ENCODE measurements around the gene SAE1.

The SAE1 gene

DNA sequence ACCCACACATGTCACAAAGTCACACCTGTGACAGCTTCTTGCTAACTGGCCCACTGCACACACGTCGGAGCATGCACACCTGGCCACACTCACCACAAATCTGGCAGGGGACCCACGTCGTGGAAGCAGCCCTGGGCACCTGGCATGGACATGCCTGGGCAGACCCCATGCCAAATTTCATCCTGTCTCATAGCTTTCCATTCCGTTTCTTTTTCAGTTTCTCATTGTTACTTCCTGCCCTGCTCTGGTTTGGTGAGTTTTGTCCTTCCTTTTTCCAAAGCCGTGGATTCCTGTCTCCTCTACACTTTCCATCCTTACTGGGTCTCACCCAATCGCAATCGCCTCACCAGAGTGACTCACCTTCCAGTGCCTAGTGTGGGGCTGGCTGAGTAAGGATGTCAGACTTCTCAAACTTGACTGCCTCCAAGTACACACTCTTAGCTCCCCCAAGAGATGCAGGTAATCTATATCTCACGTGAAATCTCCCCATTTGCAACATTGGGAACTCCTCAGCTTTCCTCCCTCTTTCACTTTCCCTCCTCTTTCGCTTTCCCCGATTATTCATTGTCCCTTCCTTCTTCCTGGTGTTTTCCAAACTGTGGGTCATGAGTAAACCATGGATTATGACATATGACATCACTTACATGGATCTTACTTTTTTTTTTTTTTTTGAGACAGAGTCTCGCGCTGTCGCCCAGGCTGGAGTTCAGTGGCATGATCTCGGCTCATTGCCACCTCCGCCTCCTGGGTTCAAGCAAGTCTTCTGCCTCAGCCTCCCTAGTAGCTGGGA, 102.0 kb downstream of the SAE1 start:
- H3K27ac ChIP-seq (ENCODE audit: low read depth, low read length): peak overlapping the region; percentile 1
- peak overlapping the region in 3 of 5 donors; percentile 1 to 48 (median 37) for H3K4me3 ChIP-seq (ENCODE audit: low read depth in 1 of 5, low read length in 5 of 5)
- H3K9ac ChIP-seq (ENCODE audit: low read length in 5 of 5): peak overlapping the region in 3 of 5 donors; percentile 20 to 26 (median 25)
- H3K36me3 ChIP-seq (ENCODE audit: control insufficient read depth in 5 of 5, insufficient read depth in 5 of 5, low read length in 5 of 5): no peaks in the 10 kb centered on the region
- H3K9me3 ChIP-seq (ENCODE audit: control insufficient read depth in 5 of 5, low read length in 5 of 5): no peaks in the 10 kb centered on the region
- H3K27me3 ChIP-seq (ENCODE audit: control insufficient read depth in 5 of 5, insufficient read depth in 4 of 5, low read length in 5 of 5): no peaks in the 10 kb centered on the region
- peaks cover 6 to 43% (median 37%) of the 10 kb centered on the region in 5 donors for H3K4me1 ChIP-seq (ENCODE audit: control insufficient read depth in 5 of 5, insufficient read depth in 5 of 5, low read length in 5 of 5)

DNA sequence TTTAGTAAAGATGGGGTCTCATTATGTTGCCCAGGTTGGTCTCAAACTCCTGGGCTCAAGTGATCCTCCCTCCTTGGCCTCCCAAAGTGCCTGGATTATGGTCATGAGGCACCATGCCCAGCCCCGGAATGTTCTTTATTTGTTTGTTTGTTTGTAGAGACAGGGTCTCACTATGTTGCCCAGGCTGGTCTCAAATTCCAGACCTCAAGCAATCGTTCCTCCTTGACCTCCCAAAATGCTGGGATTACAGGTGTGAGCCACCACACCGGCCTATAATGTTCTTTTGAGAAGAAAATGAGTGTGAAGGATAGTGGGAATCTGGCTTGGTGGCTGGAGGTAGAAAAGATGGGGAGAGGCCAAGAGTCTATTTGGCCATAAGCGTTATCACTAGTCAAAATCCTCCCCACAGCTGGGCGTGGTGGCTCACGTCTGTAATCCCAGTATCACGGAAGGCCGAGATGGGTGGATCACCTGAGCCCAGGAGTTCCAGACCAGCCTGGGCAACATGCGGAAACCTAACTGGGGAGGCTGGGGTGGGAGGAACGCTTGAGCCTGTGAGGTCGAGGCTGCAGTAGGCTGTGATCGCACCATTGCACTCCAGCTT, 105.5 kb downstream of the SAE1 start:
- H3K27me3 ChIP-seq (ENCODE audit: control insufficient read depth in 5 of 5, insufficient read depth in 4 of 5, low read length in 5 of 5): peaks cover 8 to 13% (median 12%) of the 10 kb centered on the region in 5 donors
- H3K36me3 ChIP-seq (ENCODE audit: control insufficient read depth in 5 of 5, insufficient read depth in 5 of 5, low read length in 5 of 5): no peaks in the 10 kb centered on the region

DNA sequence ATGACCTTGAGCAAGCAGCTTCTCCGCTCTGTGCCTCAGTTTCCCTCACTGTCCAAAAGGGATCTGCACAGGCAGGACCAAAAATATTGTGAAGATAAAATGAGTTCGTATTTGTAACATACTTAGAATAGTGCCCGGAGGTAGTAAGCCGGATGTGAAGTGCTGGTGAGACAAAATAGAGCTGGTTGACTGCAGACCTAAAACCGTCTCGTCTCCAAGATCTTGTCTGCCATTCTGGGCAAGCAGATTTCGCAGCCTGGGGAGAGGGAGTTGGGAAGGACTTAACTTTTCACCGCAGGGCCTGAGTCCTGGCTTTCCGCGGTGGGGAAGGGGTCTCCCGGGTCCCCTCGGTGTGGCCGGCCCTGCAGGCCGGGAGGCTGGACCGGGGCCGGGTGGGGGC, 108.5 kb downstream of the SAE1 start:
- Histone ChIP-seq H3K4me1 (ENCODE audit: control insufficient read depth in 5 of 5, insufficient read depth in 5 of 5, low read length in 5 of 5) (peaks cover 3 to 36% (median 16%) of the 10 kb centered on the region in 5 donors), H3K9ac (ENCODE audit: low read length in 5 of 5) (no peak overlapping the region), H3K9me3 (ENCODE audit: control insufficient read depth in 5 of 5, low read length in 5 of 5) (no peaks in the 10 kb centered on the region), H3K27ac (ENCODE audit: low read depth, low read length) (no peak overlapping the region), H3K4me3 (ENCODE audit: low read depth in 1 of 5, low read length in 5 of 5) (no peak overlapping the region), H3K27me3 (ENCODE audit: control insufficient read depth in 5 of 5, insufficient read depth in 4 of 5, low read length in 5 of 5) (peaks cover 11 to 24% (median 19%) of the 10 kb centered on the region in 5 donors), H3K36me3 (ENCODE audit: control insufficient read depth in 5 of 5, insufficient read depth in 5 of 5, low read length in 5 of 5) (no peaks in the 10 kb centered on the region)

More for the DNA sequence above, 105.5 kb downstream of the SAE1 start:
- Histone ChIP-seq H3K9me3 (ENCODE audit: control insufficient read depth in 5 of 5, low read length in 5 of 5) (no peaks in the 10 kb centered on the region), H3K9ac (ENCODE audit: low read length in 5 of 5) (no peak overlapping the region), H3K27ac (ENCODE audit: low read depth, low read length) (no peak overlapping the region), H3K4me3 (ENCODE audit: low read depth in 1 of 5, low read length in 5 of 5) (no peak overlapping the region), H3K4me1 (ENCODE audit: control insufficient read depth in 5 of 5, insufficient read depth in 5 of 5, low read length in 5 of 5) (peaks cover 4 to 36% (median 19%) of the 10 kb centered on the region in 5 donors)

DNA sequence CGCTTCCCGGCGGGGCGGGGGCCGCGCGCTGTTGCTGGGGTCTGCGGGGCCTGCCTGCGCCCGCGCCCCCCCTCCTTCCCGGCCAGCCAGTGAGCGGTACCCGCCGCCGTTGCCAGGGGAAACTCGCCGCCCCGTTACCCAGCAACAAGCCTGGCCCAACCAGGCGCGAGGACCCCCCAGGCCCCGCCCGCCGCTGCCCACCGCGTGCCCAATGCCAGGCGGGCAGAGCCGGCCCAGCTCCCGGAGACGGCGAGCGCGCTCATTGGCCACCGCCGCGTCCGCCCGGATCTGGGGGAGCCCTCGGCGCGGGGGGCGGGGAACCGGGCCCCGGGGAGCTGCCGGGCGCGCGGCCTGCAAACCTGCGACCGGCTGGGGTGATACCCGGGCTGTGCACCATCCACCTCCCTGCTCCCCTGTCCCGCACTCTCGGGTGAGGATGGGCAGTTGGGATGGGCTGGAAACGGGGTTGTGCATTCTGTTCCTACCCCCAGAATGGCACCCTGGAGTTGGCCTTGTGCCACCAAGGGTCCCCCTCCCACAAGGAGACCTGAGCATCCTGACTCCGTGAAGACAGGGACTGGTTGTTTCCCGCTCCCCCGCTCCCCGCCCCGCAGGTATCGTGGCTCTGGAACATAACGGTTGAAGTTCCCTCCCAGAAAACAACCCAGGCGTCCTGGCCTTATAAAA, 109.1 kb downstream of the SAE1 start:
- H3K4me1 ChIP-seq (ENCODE audit: control insufficient read depth in 5 of 5, insufficient read depth in 5 of 5, low read length in 5 of 5): peaks cover 3 to 36% (median 18%) of the 10 kb centered on the region in 5 donors
- no peaks in the 10 kb centered on the region for H3K36me3 ChIP-seq (ENCODE audit: control insufficient read depth in 5 of 5, insufficient read depth in 5 of 5, low read length in 5 of 5)
- no peaks in the 10 kb centered on the region for H3K9me3 ChIP-seq (ENCODE audit: control insufficient read depth in 5 of 5, low read length in 5 of 5)
- H3K27me3 ChIP-seq (ENCODE audit: control insufficient read depth in 5 of 5, insufficient read depth in 4 of 5, low read length in 5 of 5): peaks cover 11 to 24% (median 19%) of the 10 kb centered on the region in 5 donors
- peak overlapping the region in 2 of 5 donors; percentile 26 to 40 for H3K4me3 ChIP-seq (ENCODE audit: low read depth in 1 of 5, low read length in 5 of 5)
- no peak overlapping the region for H3K9ac ChIP-seq (ENCODE audit: low read length in 5 of 5)
- H3K27ac ChIP-seq (ENCODE audit: low read depth, low read length): no peak overlapping the region

DNA sequence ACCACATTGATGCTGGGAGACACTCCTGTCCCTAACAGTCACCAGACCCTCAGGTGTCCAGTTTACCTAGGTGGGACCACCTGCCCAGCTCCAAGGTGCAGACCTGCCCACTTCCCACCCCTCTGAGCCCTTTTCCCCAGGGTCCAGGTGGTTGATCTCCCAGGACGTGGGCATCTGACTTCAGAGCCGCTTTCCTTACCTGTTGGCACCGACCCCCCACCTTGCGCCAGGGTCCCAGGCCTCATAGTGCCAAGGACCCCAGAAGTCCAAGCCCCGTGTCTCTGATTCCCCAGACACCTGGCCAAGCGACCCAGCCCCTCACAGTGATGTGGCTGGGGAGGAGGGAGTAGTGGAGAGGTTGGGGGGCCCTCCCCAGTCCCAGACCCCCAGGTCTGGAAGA, 109.9 kb downstream of the SAE1 start:
- Histone ChIP-seq H3K9ac (ENCODE audit: low read length in 5 of 5) (no peak overlapping the region), H3K9me3 (ENCODE audit: control insufficient read depth in 5 of 5, low read length in 5 of 5) (no peaks in the 10 kb centered on the region), H3K4me3 (ENCODE audit: low read depth in 1 of 5, low read length in 5 of 5) (no peak overlapping the region), H3K27ac (ENCODE audit: low read depth, low read length) (no peak overlapping the region), H3K27me3 (ENCODE audit: control insufficient read depth in 5 of 5, insufficient read depth in 4 of 5, low read length in 5 of 5) (peaks cover 11 to 24% (median 19%) of the 10 kb centered on the region in 5 donors), H3K4me1 (ENCODE audit: control insufficient read depth in 5 of 5, insufficient read depth in 5 of 5, low read length in 5 of 5) (peaks cover 3 to 36% (median 18%) of the 10 kb centered on the region in 5 donors), H3K36me3 (ENCODE audit: control insufficient read depth in 5 of 5, insufficient read depth in 5 of 5, low read length in 5 of 5) (no peaks in the 10 kb centered on the region)

DNA sequence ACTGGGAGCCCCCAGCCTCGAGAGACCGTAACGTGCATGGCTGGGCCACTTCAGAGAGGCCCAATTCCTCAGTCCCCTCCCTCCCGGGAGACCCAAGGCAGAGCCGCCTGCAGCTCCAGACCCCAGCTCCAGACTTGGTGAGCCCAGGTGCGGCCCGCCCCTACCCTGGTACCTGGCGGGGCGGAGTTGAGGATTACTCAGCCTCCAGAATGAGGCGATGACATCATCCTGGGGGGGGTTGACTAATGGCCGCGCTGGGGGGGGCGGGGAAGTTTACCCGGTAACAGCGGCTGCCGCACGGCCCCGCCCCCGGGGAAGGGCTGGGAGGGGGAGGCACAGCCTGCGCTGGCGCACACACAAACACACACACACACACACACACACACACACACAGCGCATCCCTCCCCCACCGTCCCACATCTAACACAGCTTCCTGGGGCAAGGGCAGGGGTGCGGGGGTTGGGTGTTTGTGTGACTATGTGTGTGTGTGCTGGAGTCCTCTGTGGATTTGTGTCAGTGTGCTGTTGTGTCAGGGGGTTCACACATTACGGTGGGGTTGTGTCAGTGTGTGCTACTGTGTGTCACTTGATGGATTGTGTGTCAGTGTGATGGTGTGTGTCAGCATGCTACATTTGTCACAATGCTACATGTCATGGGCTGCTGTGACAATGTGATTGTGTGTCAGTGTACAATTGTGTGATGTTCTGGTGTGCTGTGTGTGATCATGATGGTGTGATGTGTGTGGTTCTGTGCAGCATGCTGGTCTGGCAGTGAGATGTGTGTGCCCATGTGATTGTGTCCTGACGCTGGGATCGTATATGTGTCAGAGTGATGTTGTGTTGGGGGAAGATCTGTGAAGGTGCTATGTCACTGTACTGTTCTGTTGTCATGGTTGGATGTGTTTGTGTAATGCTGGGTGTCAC, 110.6 kb downstream of the SAE1 start:
- no peaks in the 10 kb centered on the region for H3K9me3 ChIP-seq (ENCODE audit: control insufficient read depth in 5 of 5, low read length in 5 of 5)
- no peak overlapping the region for H3K9ac ChIP-seq (ENCODE audit: low read length in 5 of 5)
- no peak overlapping the region for H3K4me3 ChIP-seq (ENCODE audit: low read depth in 1 of 5, low read length in 5 of 5)
- no peak overlapping the region for H3K27ac ChIP-seq (ENCODE audit: low read depth, low read length)
- H3K36me3 ChIP-seq (ENCODE audit: control insufficient read depth in 5 of 5, insufficient read depth in 5 of 5, low read length in 5 of 5): no peaks in the 10 kb centered on the region
- peaks cover 11 to 24% (median 19%) of the 10 kb centered on the region in 5 donors for H3K27me3 ChIP-seq (ENCODE audit: control insufficient read depth in 5 of 5, insufficient read depth in 4 of 5, low read length in 5 of 5)
- peaks cover 3 to 36% (median 18%) of the 10 kb centered on the region in 5 donors for H3K4me1 ChIP-seq (ENCODE audit: control insufficient read depth in 5 of 5, insufficient read depth in 5 of 5, low read length in 5 of 5)

DNA sequence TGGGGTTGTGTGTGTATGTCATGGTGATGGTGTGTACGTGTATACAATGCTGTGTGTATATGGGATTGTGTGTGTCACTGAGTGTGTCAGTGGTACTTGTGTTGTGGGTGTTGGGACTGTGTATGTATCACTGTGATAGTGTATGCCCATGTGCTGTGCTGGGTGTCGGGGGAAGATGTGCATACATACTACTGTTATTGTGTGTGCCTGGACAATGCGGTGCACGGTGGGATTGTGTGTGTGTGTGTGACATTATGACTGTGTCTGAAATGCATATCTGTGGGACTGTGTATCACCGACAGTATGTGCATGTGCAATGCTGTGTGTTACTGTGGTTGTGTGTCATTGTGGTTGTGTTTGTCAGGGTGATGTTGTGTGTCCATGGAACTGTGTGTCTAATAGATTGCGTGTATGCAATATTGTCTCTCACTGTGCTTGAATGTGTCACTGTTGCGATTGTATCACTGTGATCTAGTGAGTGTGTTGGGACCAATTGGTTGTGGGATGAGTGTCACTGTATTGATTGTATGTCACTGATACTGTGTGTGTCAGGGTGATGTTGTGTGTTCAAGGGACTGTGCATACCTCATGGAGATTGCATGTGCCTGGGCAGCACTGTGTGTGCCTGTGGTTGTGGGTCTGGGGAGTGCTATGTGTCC, 111.4 kb downstream of the SAE1 start:
- Histone ChIP-seq H3K9me3 (ENCODE audit: control insufficient read depth in 5 of 5, low read length in 5 of 5) (no peaks in the 10 kb centered on the region), H3K27ac (ENCODE audit: low read depth, low read length) (no peak overlapping the region), H3K9ac (ENCODE audit: low read length in 5 of 5) (no peak overlapping the region)

DNA sequence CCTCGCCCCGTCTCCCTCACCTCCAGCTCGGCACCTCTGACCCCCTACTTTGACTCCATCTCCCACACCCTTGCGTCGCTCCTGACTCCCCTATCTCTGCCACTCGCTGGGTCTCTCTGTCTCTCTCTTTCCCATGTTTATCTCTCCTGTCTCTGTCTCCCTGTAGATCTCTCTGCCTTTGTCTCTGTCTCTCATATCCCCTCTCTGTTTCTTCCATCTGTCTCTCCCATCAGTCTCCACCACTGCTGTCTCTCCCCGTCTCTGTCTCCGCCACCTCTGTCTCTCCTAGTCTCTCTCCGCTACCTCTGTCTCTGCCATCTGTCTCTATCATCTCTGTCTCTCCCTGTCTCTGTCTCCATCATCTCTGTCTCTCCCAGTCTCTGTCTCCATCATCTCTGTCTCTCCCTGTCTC, 112.7 kb downstream of the SAE1 start:
- Histone ChIP-seq H3K9ac (ENCODE audit: low read length in 5 of 5) (peak overlapping the region in 1 of 5 donors; percentile 39), H3K27ac (ENCODE audit: low read depth, low read length) (no peak overlapping the region)

More for the DNA sequence above, 111.4 kb downstream of the SAE1 start:
- Histone ChIP-seq H3K4me1 (ENCODE audit: control insufficient read depth in 5 of 5, insufficient read depth in 5 of 5, low read length in 5 of 5) (peaks cover 3 to 36% (median 18%) of the 10 kb centered on the region in 5 donors), H3K27me3 (ENCODE audit: control insufficient read depth in 5 of 5, insufficient read depth in 4 of 5, low read length in 5 of 5) (peaks cover 11 to 24% (median 19%) of the 10 kb centered on the region in 5 donors), H3K4me3 (ENCODE audit: low read depth in 1 of 5, low read length in 5 of 5) (no peak overlapping the region), H3K36me3 (ENCODE audit: control insufficient read depth in 5 of 5, insufficient read depth in 5 of 5, low read length in 5 of 5) (no peaks in the 10 kb centered on the region)

More for the DNA sequence above, 112.7 kb downstream of the SAE1 start:
- Histone ChIP-seq H3K4me3 (ENCODE audit: low read depth in 1 of 5, low read length in 5 of 5) (peak overlapping the region in 3 of 5 donors; percentile 31 to 52 (median 51)), H3K4me1 (ENCODE audit: control insufficient read depth in 5 of 5, insufficient read depth in 5 of 5, low read length in 5 of 5) (peaks cover 3 to 36% (median 18%) of the 10 kb centered on the region in 5 donors), H3K9me3 (ENCODE audit: control insufficient read depth in 5 of 5, low read length in 5 of 5) (no peaks in the 10 kb centered on the region), H3K27me3 (ENCODE audit: control insufficient read depth in 5 of 5, insufficient read depth in 4 of 5, low read length in 5 of 5) (peaks cover 11 to 24% (median 19%) of the 10 kb centered on the region in 5 donors), H3K36me3 (ENCODE audit: control insufficient read depth in 5 of 5, insufficient read depth in 5 of 5, low read length in 5 of 5) (no peaks in the 10 kb centered on the region)

All from subcutaneous abdominal adipose tissue (tissue), 5 donors.